ENCODE results near the gene RCC2.

The RCC2 gene

GRCh38 chr1:17404820-17405219 is 34.7 kb downstream of the RCC2 start:
- H3K4me3 ChIP-seq (ENCODE audit: low read depth, low read length): no peak overlapping the region
- TF ChIP-seq, protein P1, sequence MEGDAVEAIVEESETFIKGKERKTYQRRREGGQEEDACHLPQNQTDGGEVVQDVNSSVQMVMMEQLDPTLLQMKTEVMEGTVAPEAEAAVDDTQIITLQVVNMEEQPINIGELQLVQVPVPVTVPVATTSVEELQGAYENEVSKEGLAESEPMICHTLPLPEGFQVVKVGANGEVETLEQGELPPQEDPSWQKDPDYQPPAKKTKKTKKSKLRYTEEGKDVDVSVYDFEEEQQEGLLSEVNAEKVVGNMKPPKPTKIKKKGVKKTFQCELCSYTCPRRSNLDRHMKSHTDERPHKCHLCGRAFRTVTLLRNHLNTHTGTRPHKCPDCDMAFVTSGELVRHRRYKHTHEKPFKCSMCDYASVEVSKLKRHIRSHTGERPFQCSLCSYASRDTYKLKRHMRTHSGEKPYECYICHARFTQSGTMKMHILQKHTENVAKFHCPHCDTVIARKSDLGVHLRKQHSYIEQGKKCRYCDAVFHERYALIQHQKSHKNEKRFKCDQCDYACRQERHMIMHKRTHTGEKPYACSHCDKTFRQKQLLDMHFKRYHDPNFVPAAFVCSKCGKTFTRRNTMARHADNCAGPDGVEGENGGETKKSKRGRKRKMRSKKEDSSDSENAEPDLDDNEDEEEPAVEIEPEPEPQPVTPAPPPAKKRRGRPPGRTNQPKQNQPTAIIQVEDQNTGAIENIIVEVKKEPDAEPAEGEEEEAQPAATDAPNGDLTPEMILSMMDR (IDR thresholded peaks at IDR 0.05; ENCODE audit: borderline replicate concordance, insufficient read depth, low read depth, low read length): no peak

- H3K4me3 ChIP-seq (ENCODE audit: low read depth, low read length): no peak overlapping the region
- TF ChIP-seq, protein P1 (IDR thresholded peaks at IDR 0.05; ENCODE audit: borderline replicate concordance, insufficient read depth, low read depth, low read length): no peak
These were observed 35.3 kb downstream of the RCC2 start for GRCh38 chr1:17404034-17404684.

GRCh38 chr1:17403081-17403480 is 36.4 kb downstream of the RCC2 start:
- TF ChIP-seq, protein P1 (IDR thresholded peaks at IDR 0.05; ENCODE audit: borderline replicate concordance, insufficient read depth, low read depth, low read length): no peak
- no peak overlapping the region for H3K4me3 ChIP-seq (ENCODE audit: low read depth, low read length)

- H3K4me3 ChIP-seq (ENCODE audit: low read depth, low read length): no peak overlapping the region
- TF ChIP-seq, protein P1 (IDR thresholded peaks at IDR 0.05; ENCODE audit: borderline replicate concordance, insufficient read depth, low read depth, low read length): no peak
These were observed 37.6 kb downstream of the RCC2 start for GRCh38 chr1:17401841-17402240.

DNA sequence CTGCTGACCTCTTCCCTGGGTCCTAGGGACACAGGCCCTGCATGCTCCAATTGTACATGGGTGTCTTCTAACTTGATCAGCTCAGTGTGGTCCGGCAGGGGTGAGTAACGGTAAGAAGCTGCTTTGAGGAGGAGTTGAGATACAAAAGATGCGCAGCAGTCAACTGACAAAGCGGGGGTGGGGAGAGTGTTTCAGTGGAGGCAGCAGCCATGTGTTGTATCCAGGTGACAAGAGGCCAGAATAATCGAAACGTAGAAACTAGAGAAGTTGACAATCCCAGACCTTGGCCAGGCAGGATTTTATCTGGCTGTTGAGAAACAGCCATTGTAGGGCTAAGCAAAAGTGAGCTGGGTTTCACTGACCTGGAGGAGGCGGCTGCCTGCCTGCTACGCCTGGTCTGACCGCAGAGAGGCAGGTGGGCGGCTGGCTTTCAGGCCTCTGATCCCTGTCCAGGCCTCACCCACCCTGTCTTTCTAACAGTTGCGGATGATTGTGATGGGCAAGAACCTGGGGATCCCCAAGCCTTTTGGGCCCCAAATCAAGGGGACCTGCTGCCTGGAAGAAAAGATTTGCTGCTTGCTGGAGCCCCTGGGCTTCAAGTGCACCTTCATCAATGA is 38.6 kb downstream of the RCC2 start:
- TF ChIP-seq, protein P1 (IDR thresholded peaks at IDR 0.05; ENCODE audit: borderline replicate concordance, insufficient read depth, low read depth, low read length): no peak
- H3K4me3 ChIP-seq (ENCODE audit: low read depth, low read length): no peak overlapping the region

DNA sequence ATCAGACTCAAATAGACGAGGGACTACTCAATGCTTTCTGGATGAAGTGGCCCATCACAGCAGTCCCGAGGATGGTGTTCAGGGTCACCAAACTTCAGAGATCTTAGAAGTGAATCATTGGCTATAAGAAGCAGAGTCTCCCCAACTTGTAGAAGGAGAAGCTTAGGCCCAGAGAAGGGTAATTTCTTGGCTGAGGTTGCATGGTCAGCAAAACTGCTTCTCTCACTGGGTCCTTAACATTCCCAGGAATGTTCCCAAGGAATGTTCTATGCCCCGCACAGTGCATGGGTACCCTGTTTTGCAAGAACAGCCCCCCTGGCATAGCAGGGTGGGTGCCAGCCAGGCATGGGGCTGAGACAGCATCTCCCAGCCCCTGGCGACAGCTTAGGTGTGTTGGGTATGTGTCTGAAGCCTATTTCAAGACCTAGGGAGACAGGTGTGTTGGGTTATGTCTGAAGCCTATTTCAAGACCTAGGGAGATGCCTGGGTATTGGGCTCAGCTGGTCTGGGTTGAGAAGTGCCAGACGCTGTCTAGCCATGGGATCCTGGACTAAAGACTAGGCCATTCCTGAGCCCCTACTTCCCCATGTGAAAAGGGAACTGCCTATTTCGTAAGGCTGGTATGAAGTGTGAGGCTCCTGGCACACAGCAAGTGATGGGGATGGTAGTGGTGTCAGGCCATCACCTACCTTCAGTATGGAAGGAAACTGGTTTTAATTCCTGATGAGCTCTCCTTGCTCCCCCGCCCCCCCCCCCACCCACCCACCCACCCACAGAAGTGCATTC is 41.4 kb downstream of the RCC2 start:
- TF ChIP-seq, protein P1 (IDR thresholded peaks at IDR 0.05; ENCODE audit: borderline replicate concordance, insufficient read depth, low read depth, low read length): no peak
- H3K4me3 ChIP-seq (ENCODE audit: low read depth, low read length): no peak overlapping the region

All from GM12875 (cell line).